Mesendoderm (in vitro differentiated cells): ENCODE data around the gene PHF11.

Experiments
- DNase-seq: peaks from one replicate; pipeline ENCODE4 v3.0.0; 2013
- H2AK5ac ChIP-seq: 2 replicates; pipeline ENCODE4 v1.6.1; 2013; ENCODE audit warnings: low read length, inconsistent platforms
- H2BK120ac ChIP-seq: 2 replicates; pipeline ENCODE4 v1.6.1; 2013; ENCODE audit warnings: low read depth, mild to moderate bottlenecking, low read length, moderate library complexity, mixed read lengths
- H2BK15ac ChIP-seq: replicated peaks from 2 replicates; pipeline ENCODE4 v1.6.1; 2013; ENCODE audit warnings: low read depth, mild to moderate bottlenecking, moderate library complexity
- H2BK5ac ChIP-seq: 2 replicates; pipeline ENCODE4 v1.6.1; 2013; ENCODE audit warnings: low read length, inconsistent platforms
- H3K18ac ChIP-seq: 2 replicates; pipeline ENCODE4 v1.6.1; 2013; ENCODE audit warnings: mild to moderate bottlenecking, low read length, mixed read lengths
- H3K23ac ChIP-seq: one replicate; pipeline ENCODE4 v1.6.1; 2013; ENCODE audit warnings: low read length
- H3K27ac ChIP-seq: 2 replicates; pipeline ENCODE4 v1.5.1; 2013; ENCODE audit warnings: low read depth, mild to moderate bottlenecking, inconsistent platforms, low read length, moderate library complexity
- H3K27me3 ChIP-seq: 2 replicates; pipeline ENCODE4 v1.6.1; 2013; ENCODE audit warnings: low read length, control low read depth, mild to moderate bottlenecking, inconsistent platforms; ENCODE audit not compliant: insufficient read depth, poor library complexity
- H3K36me3 ChIP-seq: 2 replicates; pipeline ENCODE4 v1.6.1; 2013; ENCODE audit warnings: low read length, inconsistent platforms; ENCODE audit not compliant: control insufficient read depth, insufficient read depth
- H3K4ac ChIP-seq: one replicate; pipeline ENCODE4 v1.6.1; 2013; ENCODE audit warnings: low read depth, mild to moderate bottlenecking, low read length, moderate library complexity
- H3K4me1 ChIP-seq: 2 replicates; pipeline ENCODE4 v1.6.1; 2013; ENCODE audit warnings: low read depth, low read length, inconsistent platforms; ENCODE audit not compliant: control insufficient read depth
- H3K4me2 ChIP-seq: 2 replicates; pipeline ENCODE4 v1.6.1; 2013; ENCODE audit warnings: low read length
- H3K4me3 ChIP-seq: 2 replicates; pipeline ENCODE4 v1.5.1; 2013; ENCODE audit warnings: mild to moderate bottlenecking, low read length
- H3K56ac ChIP-seq: one replicate; pipeline ENCODE4 v1.6.1; 2013; ENCODE audit warnings: low read length
- H3K79me1 ChIP-seq: 2 replicates; pipeline ENCODE4 v1.6.1; 2013; ENCODE audit warnings: low read length, inconsistent platforms
- H3K79me2 ChIP-seq: 2 replicates; pipeline ENCODE4 v1.6.1; 2013; ENCODE audit warnings: mild to moderate bottlenecking, low read length; ENCODE audit not compliant: control insufficient read depth, insufficient read depth
- H3K9ac ChIP-seq: 2 replicates; pipeline ENCODE4 v1.6.1; 2013; ENCODE audit warnings: low read length, inconsistent platforms
- H4K5ac ChIP-seq: one replicate; pipeline ENCODE4 v1.6.1; 2013; ENCODE audit warnings: low read length
- H4K8ac ChIP-seq: one replicate; pipeline ENCODE4 v1.6.1; 2013; ENCODE audit warnings: low read depth, mild to moderate bottlenecking, control low read depth, low read length, moderate library complexity
- WGBS: extraction: QIAGEN DNeasy Blood & Tissue Kit; methylation state at CpG from one replicate; pipeline ENCODE4 v1.1.7; 2013; ENCODE audit warnings: low lambda C conversion rate, missing lambda C conversion rate; ENCODE audit not compliant: insufficient coverage; ENCODE audit errors: extremely low coverage; 5-methylcytosine and 5-hydroxymethylcytosine counted together

Gene PHF11

GRCh38 chr13:49533591-49534269 is 38.0 kb downstream of the PHF11 start:
- no peak for DNase-seq
- H3K23ac ChIP-seq: no peak overlapping the region
- no peak overlapping the region for H3K9ac ChIP-seq
- H4K5ac ChIP-seq: no peak overlapping the region
- no peaks in the 10 kb centered on the region for H3K27me3 ChIP-seq
- no peak overlapping the region for H2BK5ac ChIP-seq
- no peak overlapping the region for H3K4me3 ChIP-seq
- H3K56ac ChIP-seq: no peak overlapping the region
- no peak overlapping the region for H3K18ac ChIP-seq
- no CpG with 5 or more reads among the region's 7 CpGs for WGBS
- no peak overlapping the region for H3K4ac ChIP-seq
- H4K8ac ChIP-seq: no peak overlapping the region
- H3K36me3 ChIP-seq: no peaks in the 10 kb centered on the region
- no peaks in the 10 kb centered on the region for H3K79me1 ChIP-seq
- H2AK5ac ChIP-seq: no peak overlapping the region
- no peaks in the 10 kb centered on the region for H3K4me1 ChIP-seq
- H3K79me2 ChIP-seq: no peaks in the 10 kb centered on the region
- no peak overlapping the region for H3K4me2 ChIP-seq
- H2BK15ac ChIP-seq: no peak overlapping the region
- H2BK120ac ChIP-seq: no peak overlapping the region
- no peak overlapping the region for H3K27ac ChIP-seq

- H3K23ac ChIP-seq: no peak overlapping the region
- H2BK5ac ChIP-seq: no peak overlapping the region
- no peak overlapping the region for H4K5ac ChIP-seq
Measured at GRCh38 chr13:49536144-49536873, 40.6 kb downstream of the PHF11 start.

GRCh38 chr13:49538404-49538803 is 42.7 kb downstream of the PHF11 start:
- Histone ChIP-seq H3K4me3 (no peak overlapping the region), H3K79me1 (no peaks in the 10 kb centered on the region), H3K18ac (no peak overlapping the region), H3K9ac (no peak overlapping the region), H2BK5ac (no peak overlapping the region), H3K27me3 (no peaks in the 10 kb centered on the region), H3K4ac (no peak overlapping the region), H4K8ac (no peak overlapping the region), H3K36me3 (no peaks in the 10 kb centered on the region), H3K4me1 (no peaks in the 10 kb centered on the region), H3K4me2 (no peak overlapping the region), H2AK5ac (no peak overlapping the region), H2BK120ac (no peak overlapping the region), H3K27ac (no peak overlapping the region), H4K5ac (no peak overlapping the region), H3K23ac (no peak overlapping the region), H3K79me2 (no peaks in the 10 kb centered on the region), H3K56ac (no peak overlapping the region), H2BK15ac (no peak overlapping the region)
- no peak for DNase-seq
- no CpG with 5 or more reads among the region's 2 CpGs for WGBS

More at GRCh38 chr13:49536144-49536873, 40.6 kb downstream of the PHF11 start:
- Histone ChIP-seq H3K27ac (no peak overlapping the region), H3K79me1 (no peaks in the 10 kb centered on the region), H3K4me1 (no peaks in the 10 kb centered on the region), H3K4me2 (no peak overlapping the region), H3K56ac (no peak overlapping the region), H3K9ac (no peak overlapping the region), H3K4me3 (no peak overlapping the region), H3K79me2 (no peaks in the 10 kb centered on the region), H3K4ac (no peak overlapping the region), H3K36me3 (no peaks in the 10 kb centered on the region), H2BK120ac (no peak overlapping the region), H2AK5ac (no peak overlapping the region), H4K8ac (no peak overlapping the region), H3K18ac (no peak overlapping the region), H2BK15ac (no peak overlapping the region), H3K27me3 (no peaks in the 10 kb centered on the region)
- WGBS: no CpG with 5 or more reads among the region's 7 CpGs
- no peak for DNase-seq

GRCh38 chr13:49539313-49539712 is 43.6 kb downstream of the PHF11 start:
- no peaks in the 10 kb centered on the region for H3K4me1 ChIP-seq
- H3K9ac ChIP-seq: no peak overlapping the region
- H3K4ac ChIP-seq: no peak overlapping the region
- H3K79me1 ChIP-seq: no peaks in the 10 kb centered on the region
- no peak overlapping the region for H4K5ac ChIP-seq
- no peaks in the 10 kb centered on the region for H3K79me2 ChIP-seq
- H2BK120ac ChIP-seq: no peak overlapping the region
- no CpG with 5 or more reads among the region's 5 CpGs for WGBS
- H3K56ac ChIP-seq: no peak overlapping the region
- no peak for DNase-seq
- H3K27me3 ChIP-seq: no peaks in the 10 kb centered on the region
- no peak overlapping the region for H3K4me2 ChIP-seq
- H2AK5ac ChIP-seq: no peak overlapping the region
- H3K36me3 ChIP-seq: no peaks in the 10 kb centered on the region
- H4K8ac ChIP-seq: no peak overlapping the region
- H3K4me3 ChIP-seq: no peak overlapping the region
- H3K27ac ChIP-seq: no peak overlapping the region
- no peak overlapping the region for H2BK15ac ChIP-seq
- H3K18ac ChIP-seq: no peak overlapping the region
- H2BK5ac ChIP-seq: no peak overlapping the region
- H3K23ac ChIP-seq: no peak overlapping the region

- Histone ChIP-seq H2BK120ac (no peak overlapping the region), H3K79me2 (no peaks in the 10 kb centered on the region), H3K56ac (no peak overlapping the region), H3K4me3 (no peak overlapping the region), H3K23ac (no peak overlapping the region), H2AK5ac (no peak overlapping the region), H3K9ac (no peak overlapping the region), H3K4me1 (no peaks in the 10 kb centered on the region), H2BK5ac (no peak overlapping the region), H3K27me3 (no peaks in the 10 kb centered on the region), H4K5ac (no peak overlapping the region), H3K4ac (no peak overlapping the region), H3K27ac (no peak overlapping the region), H3K79me1 (no peaks in the 10 kb centered on the region), H2BK15ac (no peak overlapping the region), H3K4me2 (no peak overlapping the region), H4K8ac (no peak overlapping the region), H3K36me3 (no peaks in the 10 kb centered on the region), H3K18ac (no peak overlapping the region)
- no CpG with 5 or more reads among the region's 3 CpGs for WGBS
- no peak for DNase-seq
Measured at GRCh38 chr13:49539746-49540145, 44.0 kb downstream of the PHF11 start.
